KBM-7 (cell line): Measurements from ENCODE around the gene RBP3.

Experiments used
- DNase-seq: peaks from one replicate; pipeline ENCODE4 v3.0.0-alpha.2; 2015
- in situ Hi-C: fragments of 300-500 bp; cut with MboI; formaldehyde crosslinking; loops from 2 replicates; pipeline ENCODE4 v1.14.3; 2020; ENCODE audit warnings: low sequenced_read_pairs, low pct_unique_long_range_greater_than_20kb, mixed read lengths

The RBP3 gene

GRCh38 chr10:47366731-47367460, 18.7 kb downstream of the RBP3 start:
- in situ Hi-C loops: no loop called here
- DNase-seq: no peak

GRCh38 chr10:47367646-47368045, 19.5 kb downstream of the RBP3 start:
- in situ Hi-C loops: no loop called here
- no peak for DNase-seq

- DNase-seq: no peak
- in situ Hi-C loops: no loop called here
Observed at GRCh38 chr10:47368431-47369180, 20.4 kb downstream of the RBP3 start.

- in situ Hi-C loops: no loop called here
- DNase-seq: no peak
Observed at GRCh38 chr10:47369251-47369894, 21.2 kb downstream of the RBP3 start.

DNA sequence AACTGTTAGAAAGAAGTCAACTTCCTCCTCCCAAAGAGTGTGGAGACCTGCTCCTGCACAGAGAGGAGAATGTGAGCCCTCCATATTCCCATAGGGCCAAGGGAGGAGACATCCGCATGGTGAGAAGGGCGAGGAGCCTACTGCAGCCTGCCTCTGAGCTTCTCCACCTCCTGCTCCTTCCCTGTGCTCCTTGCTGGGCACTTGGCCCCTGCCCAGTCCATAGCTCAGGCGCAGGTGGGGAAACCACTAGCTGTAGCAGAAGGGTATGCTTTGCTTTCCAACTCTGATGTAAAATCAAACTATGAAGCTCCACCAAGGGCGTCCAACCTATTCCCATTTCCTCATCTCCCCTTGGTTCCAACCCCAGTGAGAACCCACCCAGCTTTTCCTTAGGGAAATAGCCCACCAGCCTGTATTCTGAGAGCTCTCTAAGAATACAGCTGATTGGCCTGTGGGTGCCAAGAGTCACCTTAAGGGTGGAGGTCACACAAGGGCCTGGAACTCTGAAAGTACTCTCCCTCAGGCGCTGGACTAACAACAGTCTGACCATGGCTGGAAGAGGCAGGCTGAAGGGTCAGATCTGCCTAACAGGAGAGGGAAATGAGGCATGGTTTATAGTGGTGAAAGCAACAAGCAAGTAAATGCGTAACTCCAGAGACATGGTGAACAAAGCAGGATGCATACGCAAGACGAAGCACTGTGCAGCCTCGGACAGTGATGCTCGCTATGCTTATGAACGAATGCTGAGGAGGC, 22.0 kb downstream of the RBP3 start:
- in situ Hi-C loops: no loop called here
- DNase-seq: no peak

- in situ Hi-C loops: no loop called here
- DNase-seq: no peak
Observed at GRCh38 chr10:47370878-47371277, 22.7 kb downstream of the RBP3 start.

GRCh38 chr10:47371629-47372485, 23.7 kb downstream of the RBP3 start:
- in situ Hi-C loops: no loop called here

DNA sequence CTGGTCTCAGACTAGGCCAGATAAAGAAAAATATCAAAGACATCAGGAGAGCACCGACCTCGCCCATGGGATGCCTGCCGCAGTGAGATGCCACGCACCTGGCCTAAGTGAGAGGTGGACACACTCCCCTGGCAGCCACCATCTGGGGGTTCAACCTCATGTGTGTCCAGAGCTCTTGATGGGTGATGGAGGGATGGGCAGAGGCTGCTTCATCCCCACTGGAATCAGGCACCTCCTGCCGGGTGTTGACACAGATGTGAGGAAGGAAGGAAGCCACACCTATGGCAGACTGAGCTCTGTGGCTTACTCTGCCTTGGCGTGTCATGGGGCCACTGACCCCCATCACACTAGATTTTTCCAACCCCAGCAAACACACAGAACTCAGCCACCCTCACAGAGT, 24.6 kb downstream of the RBP3 start:
- in situ Hi-C loops: no loop called here

More at GRCh38 chr10:47371629-47372485, 23.7 kb downstream of the RBP3 start:
- no peak for DNase-seq

DNA sequence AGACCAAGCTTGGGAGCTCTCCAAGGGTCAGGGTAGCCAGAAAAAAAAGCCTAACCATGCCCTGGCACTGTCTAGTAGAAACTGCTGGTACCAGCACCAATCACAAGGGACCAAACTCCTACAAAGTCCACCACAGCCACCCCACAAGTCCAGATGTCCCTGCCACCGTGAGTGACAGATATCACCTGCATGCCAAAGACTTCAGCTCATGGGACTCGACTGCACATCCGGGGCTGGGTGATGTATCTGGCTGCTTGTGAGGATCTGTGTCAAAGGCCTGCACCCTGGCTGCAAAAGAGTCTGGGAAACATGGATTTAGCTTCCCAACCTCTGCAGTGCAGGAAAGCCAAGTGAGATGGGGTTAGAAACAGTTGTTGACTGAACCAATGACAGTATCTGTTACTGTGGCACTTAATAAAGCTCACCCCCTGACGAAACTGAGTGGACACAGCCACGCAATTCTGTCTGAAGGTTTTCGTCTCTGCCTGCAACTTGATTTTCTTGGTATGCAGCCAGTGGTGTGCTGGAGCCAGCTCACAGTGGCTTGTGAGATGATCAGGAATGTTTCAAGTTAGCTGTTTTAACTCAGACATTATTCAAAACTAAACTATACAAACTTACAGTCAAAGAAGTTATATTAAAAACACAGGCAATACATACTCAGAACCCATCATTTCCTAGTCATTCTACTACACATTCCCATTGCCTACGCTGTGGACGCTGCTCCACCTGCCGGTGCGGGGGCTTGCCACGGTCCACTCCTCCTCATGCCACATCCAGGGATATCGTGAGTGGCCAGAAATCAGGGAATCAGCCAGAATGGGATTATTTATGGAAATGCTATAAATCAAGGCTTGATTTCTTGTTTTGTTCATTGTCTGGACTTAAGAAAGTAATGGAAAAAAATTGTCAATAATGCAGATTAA, 26.7 kb downstream of the RBP3 start:
- in situ Hi-C loops: no loop called here
- no peak for DNase-seq

More for the DNA sequence above, 24.6 kb downstream of the RBP3 start:
- no peak for DNase-seq

DNA sequence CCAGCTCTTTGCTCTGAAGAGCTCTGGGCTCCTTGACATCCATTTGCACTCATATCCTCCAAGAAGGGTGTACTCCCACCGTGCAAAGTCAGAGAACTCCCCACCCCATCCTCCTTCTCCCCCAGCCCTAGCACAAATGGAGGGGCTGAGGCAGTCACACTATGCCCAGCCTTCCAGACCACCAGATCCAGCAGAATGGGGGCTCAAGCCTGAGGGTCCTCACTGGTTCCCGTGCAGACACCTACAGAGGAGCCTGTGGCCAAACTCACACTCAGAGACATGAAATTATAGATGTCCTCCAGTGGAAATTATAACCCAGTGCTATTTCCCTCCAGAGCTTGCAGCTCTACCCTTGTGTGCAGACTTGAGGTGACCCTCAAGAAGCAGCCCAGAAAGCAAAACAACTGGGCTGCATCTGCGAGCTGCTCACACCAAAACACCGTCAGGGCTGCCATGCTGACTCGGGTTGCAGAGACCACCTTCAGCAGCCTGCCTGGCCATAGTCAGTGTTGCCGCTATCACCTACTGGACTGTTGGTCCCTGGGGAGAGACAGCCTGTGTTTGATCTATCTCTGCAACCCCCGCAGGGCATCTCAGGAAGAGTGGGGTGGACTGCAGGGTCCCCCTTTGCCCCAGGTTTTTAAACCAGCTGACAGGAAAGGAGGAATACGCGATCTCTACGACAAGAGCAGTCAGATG, 28.5 kb downstream of the RBP3 start:
- in situ Hi-C loops: no loop called here
- no peak for DNase-seq

- DNase-seq: no peak
- in situ Hi-C loops: no loop called here
Observed at GRCh38 chr10:47378183-47378510, 30.0 kb downstream of the RBP3 start.

- in situ Hi-C loops: no loop called here
- no peak for DNase-seq
Observed at GRCh38 chr10:47378606-47379444, 30.7 kb downstream of the RBP3 start.

GRCh38 chr10:47379445-47379785, 31.3 kb downstream of the RBP3 start:
- no peak for DNase-seq
- in situ Hi-C loops: no loop called here

- DNase-seq: no peak
- in situ Hi-C loops: loop anchor here (5.0 to 10.0 kb wide), 2 partner anchors 1095 to 1273 kb away; partner anchors contain the start of gene ANTXRL
Observed at GRCh38 chr10:47379901-47380300, 31.7 kb downstream of the RBP3 start.

DNA sequence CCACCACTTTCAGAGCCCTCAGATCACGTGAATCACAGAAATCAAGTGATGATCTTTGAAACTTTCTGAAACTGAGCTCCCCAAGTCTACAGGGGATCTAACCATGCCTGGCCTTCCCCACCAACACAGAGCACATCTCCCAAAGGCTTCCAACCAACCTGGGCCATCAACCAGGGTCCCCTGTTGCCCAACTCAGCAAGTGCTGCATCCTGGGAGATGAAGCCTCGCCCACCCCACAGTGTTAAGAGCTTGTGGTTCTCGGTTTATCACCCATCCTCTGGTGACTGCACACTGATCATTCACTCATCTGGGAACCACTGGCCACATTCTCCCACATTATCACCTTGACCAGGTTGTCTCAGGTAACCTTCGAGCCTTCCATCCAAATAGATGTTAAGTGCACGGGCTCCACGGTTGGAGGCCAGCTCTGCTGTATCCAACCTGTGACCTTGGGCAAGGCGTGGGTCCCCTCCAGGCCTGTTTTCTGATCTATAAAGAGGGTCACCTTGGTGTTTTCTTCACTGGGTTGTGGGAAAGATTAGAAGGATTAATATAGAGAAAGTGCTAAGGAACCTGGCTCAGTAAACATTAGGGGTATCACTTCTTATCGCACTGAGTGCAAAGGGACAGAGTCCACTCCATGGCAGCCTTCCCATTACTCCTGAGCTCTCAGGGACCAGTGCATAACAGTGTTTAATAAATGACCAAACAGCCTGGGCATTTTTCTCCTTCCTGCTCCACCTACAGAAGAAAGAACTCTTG, 32.4 kb downstream of the RBP3 start:
- in situ Hi-C loops: loop anchor here (5.0 to 10.0 kb wide), 2 partner anchors 1096 to 1273 kb away; partner anchors contain the start of gene ANTXRL
- no peak for DNase-seq

DNA sequence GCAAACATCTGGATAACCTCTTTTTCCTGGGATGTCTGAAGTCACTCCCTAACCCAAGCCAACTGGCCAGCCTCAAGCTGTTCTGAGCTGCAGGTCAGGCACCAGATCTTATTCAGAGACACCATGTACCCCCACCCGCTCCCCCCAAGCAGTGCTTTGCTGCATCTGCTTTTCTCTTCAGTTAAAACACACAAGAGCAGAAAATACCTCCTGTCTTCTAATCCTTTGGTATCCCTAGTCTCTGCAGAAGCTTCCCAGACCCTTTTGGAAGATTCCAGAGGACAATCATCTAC, 32.9 kb downstream of the RBP3 start:
- no peak for DNase-seq
- in situ Hi-C loops: loop anchor here (5.0 to 10.0 kb wide), 2 partner anchors 1096 to 1274 kb away; partner anchors contain the start of gene ANTXRL
